Choroid plexus epithelial cell (primary cell): ENCODE data around the gene TRAK1.
A peak's percentile ranks its signal among the peaks of the same experiment; 100 is the strongest.
"Not testable (repeated sequence)": the region's sequence is repeated elsewhere in the genome, so short reads cannot be mapped to it uniquely, and the experiment has no call there.

Experiments used
- DNase-seq: peaks from one replicate; pipeline ENCODE4 v3.0.0-alpha.2; 2010; ENCODE audit warnings: low read depth
- H3K4me3 ChIP-seq: 2 replicates; pipeline ENCODE4 v1.5.1; 2011; ENCODE audit warnings: low read depth, mild to moderate bottlenecking, control low read depth, low read length, moderate library complexity
- TF ChIP-seq, protein P1 (sequence below): conservative IDR thresholded peaks from 2 replicates; pipeline ENCODE4 v1.5.1; 2011; ENCODE audit warnings: low read depth, mild to moderate bottlenecking, control low read depth, inconsistent platforms, low read length, moderate library complexity

The TRAK1 gene, protein sequence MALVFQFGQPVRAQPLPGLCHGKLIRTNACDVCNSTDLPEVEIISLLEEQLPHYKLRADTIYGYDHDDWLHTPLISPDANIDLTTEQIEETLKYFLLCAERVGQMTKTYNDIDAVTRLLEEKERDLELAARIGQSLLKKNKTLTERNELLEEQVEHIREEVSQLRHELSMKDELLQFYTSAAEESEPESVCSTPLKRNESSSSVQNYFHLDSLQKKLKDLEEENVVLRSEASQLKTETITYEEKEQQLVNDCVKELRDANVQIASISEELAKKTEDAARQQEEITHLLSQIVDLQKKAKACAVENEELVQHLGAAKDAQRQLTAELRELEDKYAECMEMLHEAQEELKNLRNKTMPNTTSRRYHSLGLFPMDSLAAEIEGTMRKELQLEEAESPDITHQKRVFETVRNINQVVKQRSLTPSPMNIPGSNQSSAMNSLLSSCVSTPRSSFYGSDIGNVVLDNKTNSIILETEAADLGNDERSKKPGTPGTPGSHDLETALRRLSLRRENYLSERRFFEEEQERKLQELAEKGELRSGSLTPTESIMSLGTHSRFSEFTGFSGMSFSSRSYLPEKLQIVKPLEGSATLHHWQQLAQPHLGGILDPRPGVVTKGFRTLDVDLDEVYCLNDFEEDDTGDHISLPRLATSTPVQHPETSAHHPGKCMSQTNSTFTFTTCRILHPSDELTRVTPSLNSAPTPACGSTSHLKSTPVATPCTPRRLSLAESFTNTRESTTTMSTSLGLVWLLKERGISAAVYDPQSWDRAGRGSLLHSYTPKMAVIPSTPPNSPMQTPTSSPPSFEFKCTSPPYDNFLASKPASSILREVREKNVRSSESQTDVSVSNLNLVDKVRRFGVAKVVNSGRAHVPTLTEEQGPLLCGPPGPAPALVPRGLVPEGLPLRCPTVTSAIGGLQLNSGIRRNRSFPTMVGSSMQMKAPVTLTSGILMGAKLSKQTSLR

DNA sequence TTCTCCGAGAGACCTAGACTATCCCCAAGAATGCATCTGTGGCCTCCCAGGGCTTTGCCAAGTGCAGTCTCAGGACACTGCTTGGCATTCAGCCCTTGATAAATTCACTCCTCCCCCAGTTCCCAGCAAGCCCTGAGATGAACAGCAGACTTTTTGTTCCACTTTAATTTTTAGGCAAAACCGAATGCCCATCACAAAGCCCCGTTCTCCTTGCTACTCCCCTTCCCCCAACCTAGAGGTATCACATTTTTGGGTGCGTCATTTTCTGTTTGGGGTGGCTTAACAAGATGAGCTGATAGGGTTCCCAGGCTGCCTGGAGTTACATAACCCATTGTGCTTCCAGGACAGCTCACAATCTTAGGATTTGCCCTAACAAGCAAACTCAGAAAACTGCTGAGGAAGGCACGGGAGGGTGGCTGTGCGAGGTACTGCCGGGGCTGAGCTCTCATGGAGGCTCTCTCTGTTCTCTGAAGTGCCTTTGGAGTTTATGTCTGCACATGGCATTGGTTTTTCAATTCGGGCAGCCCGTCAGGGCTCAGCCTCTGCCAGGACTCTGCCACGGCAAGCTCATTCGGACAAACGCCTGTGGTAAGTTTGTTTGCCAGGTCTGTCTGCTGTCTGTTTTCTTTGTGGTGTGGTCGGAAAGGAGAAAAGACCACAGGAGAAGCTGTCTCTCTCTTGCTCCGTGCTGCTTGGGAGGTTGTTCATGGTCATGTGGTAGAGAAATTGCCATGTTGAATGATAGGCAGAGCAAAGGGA, at the start of gene TRAK1:
Gene TRAK1 (plus strand): TSS at position 385 of the 759 bp plus-strand sequence. CDS start 113 bp downstream, at position 498.
- H3K4me3 ChIP-seq, result no peak within 1 kb of the TSS
- TF ChIP-seq, protein P1, sequence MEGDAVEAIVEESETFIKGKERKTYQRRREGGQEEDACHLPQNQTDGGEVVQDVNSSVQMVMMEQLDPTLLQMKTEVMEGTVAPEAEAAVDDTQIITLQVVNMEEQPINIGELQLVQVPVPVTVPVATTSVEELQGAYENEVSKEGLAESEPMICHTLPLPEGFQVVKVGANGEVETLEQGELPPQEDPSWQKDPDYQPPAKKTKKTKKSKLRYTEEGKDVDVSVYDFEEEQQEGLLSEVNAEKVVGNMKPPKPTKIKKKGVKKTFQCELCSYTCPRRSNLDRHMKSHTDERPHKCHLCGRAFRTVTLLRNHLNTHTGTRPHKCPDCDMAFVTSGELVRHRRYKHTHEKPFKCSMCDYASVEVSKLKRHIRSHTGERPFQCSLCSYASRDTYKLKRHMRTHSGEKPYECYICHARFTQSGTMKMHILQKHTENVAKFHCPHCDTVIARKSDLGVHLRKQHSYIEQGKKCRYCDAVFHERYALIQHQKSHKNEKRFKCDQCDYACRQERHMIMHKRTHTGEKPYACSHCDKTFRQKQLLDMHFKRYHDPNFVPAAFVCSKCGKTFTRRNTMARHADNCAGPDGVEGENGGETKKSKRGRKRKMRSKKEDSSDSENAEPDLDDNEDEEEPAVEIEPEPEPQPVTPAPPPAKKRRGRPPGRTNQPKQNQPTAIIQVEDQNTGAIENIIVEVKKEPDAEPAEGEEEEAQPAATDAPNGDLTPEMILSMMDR, result no peak
- peak; percentile 56 for DNase-seq

DNA sequence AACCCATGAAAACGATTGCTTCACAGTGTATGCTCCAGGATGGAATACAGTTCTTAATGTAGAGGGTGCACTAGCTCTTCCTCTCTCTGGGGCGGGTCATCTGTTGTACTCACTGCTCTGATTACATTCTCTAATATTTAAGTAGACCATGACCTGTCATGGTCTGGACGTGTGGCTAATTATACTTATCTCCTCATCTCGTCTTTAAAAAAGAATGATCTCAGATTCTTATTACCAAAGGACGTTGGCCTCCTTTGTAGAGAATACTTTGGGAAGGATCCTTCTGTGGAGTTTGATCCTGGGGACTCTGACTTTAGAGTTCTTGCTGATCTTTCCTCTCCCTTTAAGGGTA, 48.4 kb upstream of the TRAK1 start:
- TF ChIP-seq, protein P1, result no peak
- H3K4me3 ChIP-seq, result no peak overlapping the region
- DNase-seq, result no peak

DNA sequence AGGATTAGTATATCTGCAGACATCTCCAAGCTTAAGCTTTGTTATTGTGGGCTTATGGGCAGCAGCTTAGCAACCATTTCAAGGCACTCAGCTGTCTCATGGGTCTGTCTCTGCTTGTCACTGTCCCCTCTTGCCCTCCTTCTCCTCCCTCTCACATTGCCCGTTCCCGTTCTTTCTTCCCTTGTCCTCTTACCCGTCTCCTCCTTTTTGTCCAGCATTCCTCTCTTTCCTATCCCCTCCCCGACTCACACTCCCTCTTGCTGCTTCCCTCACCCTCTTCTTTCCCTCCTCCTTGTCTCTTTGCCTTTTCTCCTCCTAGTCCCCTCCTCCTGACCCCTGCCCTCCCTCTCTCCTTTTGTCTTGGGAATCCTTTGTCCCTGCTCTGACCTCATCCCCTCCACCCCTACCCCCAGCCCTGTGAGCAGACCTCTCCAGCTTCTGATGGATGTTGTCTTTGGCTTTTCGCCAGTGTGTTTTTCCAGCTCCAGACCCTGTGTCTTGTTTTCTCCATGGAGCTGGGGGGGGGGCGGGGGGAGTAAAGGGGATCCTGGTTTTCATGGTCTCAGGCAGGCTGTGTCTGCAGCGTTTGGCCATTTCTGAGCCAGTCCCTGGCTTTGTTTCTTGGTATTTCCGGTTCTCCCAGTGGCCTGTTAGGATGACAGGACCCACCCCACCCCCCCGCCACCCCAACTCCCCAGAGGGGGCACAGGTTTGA, 47.9 kb upstream of the TRAK1 start:
- H3K4me3 ChIP-seq, result no peak overlapping the region
- TF ChIP-seq, protein P1, result no peak
- peak; percentile 82 for DNase-seq

DNA sequence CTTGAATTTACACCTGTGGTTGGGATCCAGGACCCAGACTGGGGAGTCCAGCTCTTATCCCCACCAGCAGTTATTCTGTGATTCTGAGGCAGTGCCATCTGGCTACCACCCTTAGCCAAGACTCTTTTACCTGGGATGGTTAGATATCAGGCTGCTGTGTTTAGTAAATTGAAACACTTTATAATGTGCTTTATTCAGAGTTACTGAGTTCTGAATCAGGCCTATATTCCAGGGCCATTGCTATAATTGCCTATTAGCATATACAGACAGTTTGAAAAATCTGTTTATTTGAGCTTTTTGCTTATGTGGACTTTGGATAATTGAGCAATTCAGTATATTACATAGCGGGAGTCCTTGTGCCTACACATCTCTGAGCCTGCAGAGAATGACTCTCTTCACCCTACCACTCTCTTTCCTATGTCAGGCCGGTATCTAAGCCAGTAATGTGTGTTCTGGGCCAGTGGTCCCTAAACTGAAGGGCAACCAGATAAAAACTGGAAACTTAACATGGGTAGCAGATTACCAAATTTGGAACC, 45.4 kb upstream of the TRAK1 start:
- no peak for DNase-seq
- TF ChIP-seq, protein P1, result no peak
- no peak overlapping the region for H3K4me3 ChIP-seq

DNA sequence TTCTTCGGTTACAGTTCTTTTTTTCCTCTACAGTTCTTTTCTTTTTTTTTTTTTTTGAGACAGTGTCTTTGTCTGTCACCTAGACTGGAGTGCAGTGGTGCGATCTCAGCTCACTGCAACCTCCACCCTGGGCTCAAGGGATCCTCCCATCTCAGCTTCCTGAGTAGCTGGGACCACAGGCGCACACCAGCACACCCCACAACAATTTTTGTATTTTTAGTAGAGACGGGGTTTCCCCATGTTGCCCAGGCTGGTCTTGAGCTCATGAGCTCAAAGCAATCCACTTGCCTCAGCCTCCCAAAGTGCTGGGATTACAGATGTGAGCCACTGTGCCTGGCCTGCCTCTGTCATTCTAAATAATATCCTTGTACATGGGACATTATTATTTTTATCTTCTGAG, 42.6 kb upstream of the TRAK1 start:
- not testable (repeated sequence) for H3K4me3 ChIP-seq, DNase-seq

DNA sequence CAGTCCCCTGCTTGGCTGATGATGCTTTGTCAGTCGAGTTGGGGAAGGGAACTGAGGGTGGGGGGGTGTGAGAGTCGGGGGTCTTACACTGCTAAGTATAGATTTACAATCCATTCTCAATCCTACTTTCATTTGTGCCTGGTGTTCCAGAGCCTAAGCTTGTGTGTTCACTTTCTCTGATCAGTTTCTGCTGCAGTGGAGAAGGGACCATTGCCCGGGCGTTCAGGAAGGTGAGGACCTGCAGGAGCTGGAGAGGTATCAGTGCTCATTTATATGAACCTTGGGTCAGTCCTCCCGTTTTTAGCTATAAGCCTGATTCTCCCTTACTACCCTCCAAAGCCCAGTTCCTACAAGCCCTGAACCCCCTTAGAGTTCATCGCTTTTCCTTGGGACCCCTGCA, 41.0 kb upstream of the TRAK1 start:
- DNase-seq, result no peak
- TF ChIP-seq, protein P1, result no peak
- no peak overlapping the region for H3K4me3 ChIP-seq
